Measurements from ENCODE around the gene CTNNA3.

DNA sequence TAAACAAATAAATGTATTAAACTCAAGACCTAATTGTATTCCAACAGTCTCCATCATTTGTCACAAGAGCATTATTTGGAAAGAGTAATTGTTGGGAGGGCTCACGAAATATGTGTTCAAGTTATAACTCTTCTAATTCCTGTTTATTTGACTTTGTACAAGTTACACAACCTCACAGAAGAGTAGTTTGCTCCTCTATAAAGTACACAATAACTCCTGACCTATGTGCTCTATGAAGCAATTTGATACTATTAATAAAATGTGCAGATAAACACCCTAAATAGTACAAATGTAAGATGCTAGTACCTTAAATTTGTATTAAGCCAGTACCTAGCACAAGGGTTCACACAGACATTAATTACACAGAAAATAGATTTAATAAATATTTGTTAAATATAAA is 484.3 kb downstream of the CTNNA3 start:
- TF ChIP-seq, protein P1, sequence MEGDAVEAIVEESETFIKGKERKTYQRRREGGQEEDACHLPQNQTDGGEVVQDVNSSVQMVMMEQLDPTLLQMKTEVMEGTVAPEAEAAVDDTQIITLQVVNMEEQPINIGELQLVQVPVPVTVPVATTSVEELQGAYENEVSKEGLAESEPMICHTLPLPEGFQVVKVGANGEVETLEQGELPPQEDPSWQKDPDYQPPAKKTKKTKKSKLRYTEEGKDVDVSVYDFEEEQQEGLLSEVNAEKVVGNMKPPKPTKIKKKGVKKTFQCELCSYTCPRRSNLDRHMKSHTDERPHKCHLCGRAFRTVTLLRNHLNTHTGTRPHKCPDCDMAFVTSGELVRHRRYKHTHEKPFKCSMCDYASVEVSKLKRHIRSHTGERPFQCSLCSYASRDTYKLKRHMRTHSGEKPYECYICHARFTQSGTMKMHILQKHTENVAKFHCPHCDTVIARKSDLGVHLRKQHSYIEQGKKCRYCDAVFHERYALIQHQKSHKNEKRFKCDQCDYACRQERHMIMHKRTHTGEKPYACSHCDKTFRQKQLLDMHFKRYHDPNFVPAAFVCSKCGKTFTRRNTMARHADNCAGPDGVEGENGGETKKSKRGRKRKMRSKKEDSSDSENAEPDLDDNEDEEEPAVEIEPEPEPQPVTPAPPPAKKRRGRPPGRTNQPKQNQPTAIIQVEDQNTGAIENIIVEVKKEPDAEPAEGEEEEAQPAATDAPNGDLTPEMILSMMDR (IDR thresholded peaks at IDR 0.05): no peak
- no peak for TF ChIP-seq POLR2A (IDR thresholded peaks at IDR 0.05)

Measured in lower leg skin (tissue), 3 donors.